GM12874 (cell line): ENCODE measurements around the gene RAPSN.
A peak's percentile ranks its signal among the peaks of the same experiment; 100 is the strongest.

Experiments
- CTCF ChIP-seq: IDR thresholded peaks from 2 replicates; pipeline ENCODE4 v1.5.1; 2011; ENCODE audit warnings: low read depth, mild to moderate bottlenecking, control low read depth, low read length, moderate library complexity; ENCODE audit not compliant: insufficient read depth

The RAPSN gene

GRCh38 chr11:47415949-47416472 is 32.9 kb downstream of the RAPSN start:
- no peak for TF ChIP-seq CTCF

GRCh38 chr11:47415091-47415854 is 33.7 kb downstream of the RAPSN start:
- no peak for TF ChIP-seq CTCF

GRCh38 chr11:47414685-47415070 is 34.3 kb downstream of the RAPSN start:
- TF ChIP-seq CTCF, result no peak

GRCh38 chr11:47413908-47414684 is 34.8 kb downstream of the RAPSN start:
- TF ChIP-seq CTCF, result no peak

- no peak for TF ChIP-seq CTCF
Measured at GRCh38 chr11:47413351-47413750, 35.6 kb downstream of the RAPSN start.

GRCh38 chr11:47411884-47412746 is 36.8 kb downstream of the RAPSN start:
- TF ChIP-seq CTCF, result peak; percentile 98
